UCSD-AML1 (cell line): Measurements from ENCODE around the gene GRIFIN.

Source experiments
- DNase-seq: peaks from one replicate; lab custom pipeline; 2025; ENCODE audit not compliant: unreplicated experiment; lab: John Stamatoyannopoulos, UW

Gene GRIFIN

GRCh38 chr7:2499719-2500430 is 23.7 kb upstream of the GRIFIN start:
- no peak for DNase-seq

GRCh38 chr7:2499181-2499580 is 23.0 kb upstream of the GRIFIN start:
- no peak for DNase-seq

- no peak for DNase-seq
Measured at GRCh38 chr7:2498708-2499107, 22.5 kb upstream of the GRIFIN start.

- DNase-seq: no peak
Measured at GRCh38 chr7:2497500-2498336, 21.5 kb upstream of the GRIFIN start.

GRCh38 chr7:2497065-2497464 is 20.9 kb upstream of the GRIFIN start:
- DNase-seq: no peak

- DNase-seq: no peak
Measured at GRCh38 chr7:2496375-2496774, 20.2 kb upstream of the GRIFIN start.

GRCh38 chr7:2495418-2496299 is 19.5 kb upstream of the GRIFIN start:
- no peak for DNase-seq

- no peak for DNase-seq
Measured at GRCh38 chr7:2494191-2495130, 18.3 kb upstream of the GRIFIN start.

- DNase-seq: no peak
Measured at GRCh38 chr7:2493205-2494164, 17.3 kb upstream of the GRIFIN start.

- DNase-seq: no peak
Measured at GRCh38 chr7:2492038-2492437, 15.8 kb upstream of the GRIFIN start.

- DNase-seq: no peak
Measured at GRCh38 chr7:2490181-2490651, 14.0 kb upstream of the GRIFIN start.

- DNase-seq: no peak
Measured at GRCh38 chr7:2488681-2489080, 12.5 kb upstream of the GRIFIN start.

GRCh38 chr7:2488272-2488645 is 12.1 kb upstream of the GRIFIN start:
- no peak for DNase-seq

GRCh38 chr7:2487586-2488271 is 11.5 kb upstream of the GRIFIN start:
- DNase-seq: no peak

- no peak for DNase-seq
Measured at GRCh38 chr7:2484868-2485267, 8.7 kb upstream of the GRIFIN start.

GRCh38 chr7:2483494-2483893 is 7.3 kb upstream of the GRIFIN start:
- no peak for DNase-seq

GRCh38 chr7:2482725-2483451 is 6.7 kb upstream of the GRIFIN start:
- no peak for DNase-seq

GRCh38 chr7:2481195-2481594 is 5.0 kb upstream of the GRIFIN start:
- DNase-seq: no peak
